Panc1 (cell line): ENCODE data around the gene COQ2. TPM values are rescaled to one million over a fixed set of nuclear protein-coding genes. Genes with fewer than 3 reads are reported as not detected.

Source experiments
- ATAC-seq: fragments of 200-7000 bp; cut with Tn5 transposase; 2 replicates; pipeline ENCODE4 v1.9.1; 2020; ENCODE audit warnings: mild to moderate bottlenecking, moderate library complexity
- BruUV-seq: library from RNA; stranded (reverse); fragments of 400-500 nt; replicated peaks from 2 replicates; lab custom pipeline; 2021; lab: Mats Ljungman, UMichigan
- CTCF ChIA-PET: fragments of 300-600 bp; sonication (Branson Sonifier 250); formaldehyde crosslinking; loops from one replicate; lab custom pipeline; 2022; ENCODE audit warnings: antibody characterized with exemption; lab: Charles Lee
- POLR2A ChIA-PET: fragments of 300-600 bp; sonication (Branson Sonifier 250); formaldehyde crosslinking; loops from one replicate; lab custom pipeline; 2022; ENCODE audit warnings: antibody characterized with exemption; lab: Charles Lee
- DNase-seq: peaks from one replicate; pipeline ENCODE4 v3.0.0-alpha.2; 2010; ENCODE audit warnings: low read depth, low spot score
- H3K27ac ChIP-seq: 2 replicates; pipeline ENCODE4 v1.5.1; 2011; ENCODE audit warnings: mild to moderate bottlenecking, low read length, inconsistent platforms
- H3K27me3 ChIP-seq: fragments of 200-500 bp; sonication (Bioruptor generic); 2 replicates; pipeline ENCODE4 v1.6.0; 2014; ENCODE audit warnings: low read length, inconsistent platforms; ENCODE audit not compliant: control insufficient read depth, insufficient read depth
- H3K36me3 ChIP-seq: fragments of 200-500 bp; sonication (Bioruptor generic); 2 replicates; pipeline ENCODE4 v1.5.1; 2014; ENCODE audit warnings: inconsistent platforms, mild to moderate bottlenecking, low read length, moderate library complexity; ENCODE audit not compliant: control insufficient read depth, insufficient read depth
- H3K4me1 ChIP-seq: 2 replicates; pipeline ENCODE4 v1.5.1; 2011; ENCODE audit warnings: inconsistent platforms, mild to moderate bottlenecking, low read length, moderate library complexity; ENCODE audit not compliant: control insufficient read depth, insufficient read depth
- H3K4me3 ChIP-seq, 2 experiments: 2 replicates each; pipeline ENCODE4 v1.5.1; 2011 to 2012; ENCODE audit warnings: low read depth in 2 of 2, low read length in 2 of 2, mild to moderate bottlenecking in 2 of 2, inconsistent platforms in 1 of 2, moderate library complexity in 1 of 2
- H3K9me3 ChIP-seq: fragments of 200-500 bp; sonication (Bioruptor generic); 2 replicates; pipeline ENCODE4 v1.5.1; 2014; ENCODE audit warnings: low read depth, mild to moderate bottlenecking, inconsistent platforms, low read length, moderate library complexity; ENCODE audit not compliant: control insufficient read depth, insufficient read depth
- POLR2AphosphoS5 ChIP-seq: IDR thresholded peaks from 2 replicates; pipeline ENCODE4 v1.6.1; 2012; ENCODE audit warnings: mild to moderate bottlenecking, low read depth, low read length, moderate library complexity
- REST ChIP-seq, 2 experiments: IDR thresholded peaks; 2 replicates each; pipeline ENCODE4 v1.6.1; 2011 to 2012; ENCODE audit warnings: low read depth in 2 of 2, control low read depth in 1 of 2, low read length in 1 of 2, mild to moderate bottlenecking in 1 of 2, moderate library complexity in 1 of 2; ENCODE audit not compliant: insufficient read depth in 1 of 2
- SIN3A ChIP-seq: IDR thresholded peaks from 2 replicates; pipeline ENCODE4 v1.6.1; 2012; ENCODE audit warnings: low read depth, mild to moderate bottlenecking, low read length, moderate library complexity, borderline replicate concordance; ENCODE audit not compliant: insufficient read depth
- TCF7L2 ChIP-seq: IDR thresholded peaks from 2 replicates; pipeline ENCODE4 v1.6.1; 2011; ENCODE audit warnings: mild to moderate bottlenecking, low read depth, low read length, inconsistent platforms
- in situ Hi-C: cut with HindIII; loops from 2 replicates; pipeline ENCODE4 v1.10.0; 2016; ENCODE audit warnings: low sequenced_read_pairs, low pct_unique_long_range_greater_than_20kb
- intact Hi-C: fragments of 100-400 bp; cut with micrococcal nuclease; formaldehyde crosslinking; loops from one replicate; pipeline ENCODE4 v1.10.0; 2022; ENCODE audit not compliant: unreplicated experiment
- total RNA-seq: library from RNA; stranded (reverse); gene quantifications from one replicate; pipeline ENCODE4 v1.2.1, GENCODE V29; 2021; ENCODE audit not compliant: unreplicated experiment
- TF ChIP-seq, protein P1 (sequence below): fragments of 450-650 bp; IDR thresholded peaks from 2 replicates; pipeline ENCODE4 v1.5.1; 2017; ENCODE audit warnings: mild to moderate bottlenecking

Gene COQ2
- total RNA-seq, 1 experiment from 2014 or later, result 28.1 TPM

DNA sequence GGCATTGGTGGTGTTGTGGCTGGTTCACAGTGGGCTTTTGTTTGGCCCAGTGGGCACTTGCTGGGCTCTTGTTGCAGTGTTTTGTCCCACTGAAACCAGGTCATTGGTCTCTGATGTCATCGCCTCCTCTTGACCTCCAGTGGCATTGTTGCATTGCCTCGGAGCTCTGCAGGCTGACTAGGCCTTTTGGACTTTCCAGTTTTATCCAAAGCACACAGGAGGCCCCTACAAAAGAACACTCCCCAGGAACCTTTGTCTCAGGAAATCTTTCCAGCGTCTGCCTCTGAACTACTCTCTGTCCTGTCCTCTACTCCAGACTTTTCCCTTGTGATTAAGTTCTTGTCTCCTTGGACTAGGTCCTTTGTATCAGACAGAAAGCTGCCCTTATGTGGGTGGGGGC, 54.8 kb downstream of the COQ2 start:
- TF ChIP-seq REST (IDR thresholded peaks at IDR 0.05; ENCODE audit: insufficient read depth in 1 of 2, low read depth in 2 of 2, low read length in 1 of 2) (no peak), SIN3A (no peak), POLR2AphosphoS5 (no peak), TCF7L2 (no peak)
- TF ChIP-seq, protein P1, sequence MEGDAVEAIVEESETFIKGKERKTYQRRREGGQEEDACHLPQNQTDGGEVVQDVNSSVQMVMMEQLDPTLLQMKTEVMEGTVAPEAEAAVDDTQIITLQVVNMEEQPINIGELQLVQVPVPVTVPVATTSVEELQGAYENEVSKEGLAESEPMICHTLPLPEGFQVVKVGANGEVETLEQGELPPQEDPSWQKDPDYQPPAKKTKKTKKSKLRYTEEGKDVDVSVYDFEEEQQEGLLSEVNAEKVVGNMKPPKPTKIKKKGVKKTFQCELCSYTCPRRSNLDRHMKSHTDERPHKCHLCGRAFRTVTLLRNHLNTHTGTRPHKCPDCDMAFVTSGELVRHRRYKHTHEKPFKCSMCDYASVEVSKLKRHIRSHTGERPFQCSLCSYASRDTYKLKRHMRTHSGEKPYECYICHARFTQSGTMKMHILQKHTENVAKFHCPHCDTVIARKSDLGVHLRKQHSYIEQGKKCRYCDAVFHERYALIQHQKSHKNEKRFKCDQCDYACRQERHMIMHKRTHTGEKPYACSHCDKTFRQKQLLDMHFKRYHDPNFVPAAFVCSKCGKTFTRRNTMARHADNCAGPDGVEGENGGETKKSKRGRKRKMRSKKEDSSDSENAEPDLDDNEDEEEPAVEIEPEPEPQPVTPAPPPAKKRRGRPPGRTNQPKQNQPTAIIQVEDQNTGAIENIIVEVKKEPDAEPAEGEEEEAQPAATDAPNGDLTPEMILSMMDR, result no peak
- no peaks in the 10 kb centered on the region for H3K9me3 ChIP-seq
- ATAC-seq (no peak), DNase-seq (no peak)
- no peaks in the 10 kb centered on the region for H3K27me3 ChIP-seq
- H3K27ac ChIP-seq, result no peak overlapping the region
- ChIA-PET CTCF (no interaction called here), POLR2A (no interaction called here)
- intact Hi-C loops (no loop called here), in situ Hi-C loops (no loop called here)
- H3K4me1 ChIP-seq, result no peaks in the 10 kb centered on the region
- H3K4me3 ChIP-seq, result no peak overlapping the region
- no TSS peak for BruUV-seq
- H3K36me3 ChIP-seq, result no peaks in the 10 kb centered on the region

- ChIA-PET CTCF (no interaction called here), POLR2A (no interaction called here)
- DNase-seq, result no peak
- no peak for ATAC-seq
- H3K9me3 ChIP-seq, result no peaks in the 10 kb centered on the region
- no peaks in the 10 kb centered on the region for H3K4me1 ChIP-seq
- in situ Hi-C loops (no loop called here), intact Hi-C loops (no loop called here)
- no TSS peak for BruUV-seq
- no peaks in the 10 kb centered on the region for H3K27me3 ChIP-seq
- H3K4me3 ChIP-seq, result no peak overlapping the region
- no peak for TF ChIP-seq REST (IDR thresholded peaks at IDR 0.05; ENCODE audit: insufficient read depth in 1 of 2, low read depth in 2 of 2, low read length in 1 of 2)
- TF ChIP-seq, protein P1, result no peak
- no peak for TF ChIP-seq POLR2AphosphoS5
- no peak for TF ChIP-seq TCF7L2
- TF ChIP-seq SIN3A, result no peak
- no peaks in the 10 kb centered on the region for H3K36me3 ChIP-seq
- H3K27ac ChIP-seq, result no peak overlapping the region
These were observed 56.4 kb downstream of the COQ2 start for GRCh38 chr4:83228231-83228630.
